ENCODE results near the gene GSN.
"Not testable (repeated sequence)": the region's sequence is repeated elsewhere in the genome, so short reads cannot be mapped to it uniquely, and the experiment has no call there.

GSN gene

GRCh38 chr9:121286688-121286972 lies 18.7 kb downstream of the GSN start:
- POLR2A ChIA-PET: interaction anchor here (0.9 to 5.0 kb wide), 5 partner anchors 8 to 85 kb away, joined by 4 to 32 read pairs (median 4); partner anchors contain the start of genes GSN and RAB14
- H3K4me3 ChIP-seq (ENCODE audit: low read depth, low read length): no peak overlapping the region
- CTCF ChIA-PET: interaction anchor here (0.6 to 10.8 kb wide), 9 partner anchors 8 to 73 kb away, joined by 3 to 109 read pairs (median 4); partner anchors contain the start of gene GSN
- no peak for DNase-seq (ENCODE audit: low read depth, low spot score)
- TF ChIP-seq CTCF (IDR thresholded peaks at IDR 0.05; ENCODE audit: insufficient read depth, low read length, missing control alignments): no peak

- H3K4me3 ChIP-seq (ENCODE audit: low read depth, low read length): peak overlapping the region; percentile 13
- DNase-seq (ENCODE audit: low read depth, low spot score): peak; percentile 58
- ChIA-PET POLR2A (interaction anchor here (0.6 to 5.0 kb wide), 6 partner anchors 9 to 100 kb away, joined by 3 to 32 read pairs (median 4); partner anchors contain the start of genes GSN and RAB14), CTCF (interaction anchor here (0.6 to 10.8 kb wide), 13 partner anchors 9 to 74 kb away, joined by 3 to 109 read pairs (median 3); partner anchors contain the start of gene GSN)
- peak; percentile 11 for TF ChIP-seq CTCF (IDR thresholded peaks at IDR 0.05; ENCODE audit: insufficient read depth, low read length, missing control alignments)
These were observed 19.2 kb downstream of the GSN start for GRCh38 chr9:121286973-121287741.

GRCh38 chr9:121288673-121289025 lies 20.7 kb downstream of the GSN start:
- H3K4me3 ChIP-seq (ENCODE audit: low read depth, low read length): no peak overlapping the region
- POLR2A ChIA-PET: interaction anchor here (0.5 to 5.0 kb wide), 4 partner anchors 10 to 483 kb away, joined by 3 to 32 read pairs (median 6); no protein-coding TSS in a partner anchor
- DNase-seq (ENCODE audit: low read depth, low spot score): no peak
- no peak for TF ChIP-seq CTCF (IDR thresholded peaks at IDR 0.05; ENCODE audit: insufficient read depth, low read length, missing control alignments)
- CTCF ChIA-PET: interaction anchor here (0.6 to 10.8 kb wide), 10 partner anchors 8 to 87 kb away, joined by 3 to 109 read pairs (median 7); partner anchors contain the start of genes GSN and RAB14

- POLR2A ChIA-PET: interaction anchor here (0.6 to 5.0 kb wide), 4 partner anchors 10 to 1780 kb away, joined by 3 to 32 read pairs (median 4); no protein-coding TSS in a partner anchor
- no peak for DNase-seq (ENCODE audit: low read depth, low spot score)
- no peak for TF ChIP-seq CTCF (IDR thresholded peaks at IDR 0.05; ENCODE audit: insufficient read depth, low read length, missing control alignments)
- H3K4me3 ChIP-seq (ENCODE audit: low read depth, low read length): no peak overlapping the region
- CTCF ChIA-PET: interaction anchor here (0.6 to 10.8 kb wide), 13 partner anchors 9 to 110 kb away, joined by 3 to 109 read pairs (median 6); partner anchors contain the start of gene RAB14
These were observed 21.2 kb downstream of the GSN start for GRCh38 chr9:121289026-121289771.

GRCh38 chr9:121289772-121290370 lies 21.9 kb downstream of the GSN start:
- ChIA-PET POLR2A (interaction anchor here (0.6 to 5.0 kb wide), 3 partner anchors 9 to 1779 kb away, joined by 3 to 32 read pairs (median 6); no protein-coding TSS in a partner anchor), CTCF (interaction anchor here (1.1 to 10.8 kb wide), 10 partner anchors 9 to 109 kb away, joined by 3 to 109 read pairs (median 6); partner anchors contain the start of gene RAB14)
- no peak overlapping the region for H3K4me3 ChIP-seq (ENCODE audit: low read depth, low read length)
- no peak for DNase-seq (ENCODE audit: low read depth, low spot score)
- TF ChIP-seq CTCF (IDR thresholded peaks at IDR 0.05; ENCODE audit: insufficient read depth, low read length, missing control alignments): no peak

- CTCF ChIA-PET: interaction anchor here (0.7 to 2.2 kb wide), 5 partner anchors 9 to 108 kb away, joined by 3 to 6 read pairs (median 4); no protein-coding TSS in a partner anchor
- DNase-seq (ENCODE audit: low read depth, low spot score); POLR2A ChIA-PET; H3K4me3 ChIP-seq (ENCODE audit: low read depth, low read length): not testable (repeated sequence)
These were observed 23.6 kb downstream of the GSN start for GRCh38 chr9:121291536-121291935.
